Loucy (cell line): ENCODE measurements around the gene TMBIM6.
"Not testable (repeated sequence)": the region's sequence is repeated elsewhere in the genome, so short reads cannot be mapped to it uniquely, and the experiment has no call there.

Experiments
- CTCF ChIP-seq: fragments of 200-600 bp; sonication (generic); conservative IDR thresholded peaks from 2 replicates; pipeline ENCODE4 v1.5.1; 2014; ENCODE audit warnings: mild to moderate bottlenecking, antibody characterized with exemption, low read length
- EZH2phosphoT487 ChIP-seq: fragments of 200-600 bp; IDR thresholded peaks from 2 replicates; pipeline ENCODE4 v1.6.1; 2018; ENCODE audit warnings: antibody characterized with exemption, mild to moderate bottlenecking, moderate library complexity, borderline replicate concordance

GRCh38 chr12:49717800-49718199 is 23.6 kb upstream of the TMBIM6 start:
- TF ChIP-seq CTCF, EZH2phosphoT487: not testable (repeated sequence)
